NCI-H2196 (cell line): ENCODE data around the gene ARHGEF10L.
A peak's percentile ranks its signal among the peaks of the same experiment; 100 is the strongest.

ENCODE experiments used
- DNase-seq: peaks from one replicate; lab custom pipeline; 2025; ENCODE audit not compliant: unreplicated experiment; lab: John Stamatoyannopoulos, UW

Gene ARHGEF10L

DNA sequence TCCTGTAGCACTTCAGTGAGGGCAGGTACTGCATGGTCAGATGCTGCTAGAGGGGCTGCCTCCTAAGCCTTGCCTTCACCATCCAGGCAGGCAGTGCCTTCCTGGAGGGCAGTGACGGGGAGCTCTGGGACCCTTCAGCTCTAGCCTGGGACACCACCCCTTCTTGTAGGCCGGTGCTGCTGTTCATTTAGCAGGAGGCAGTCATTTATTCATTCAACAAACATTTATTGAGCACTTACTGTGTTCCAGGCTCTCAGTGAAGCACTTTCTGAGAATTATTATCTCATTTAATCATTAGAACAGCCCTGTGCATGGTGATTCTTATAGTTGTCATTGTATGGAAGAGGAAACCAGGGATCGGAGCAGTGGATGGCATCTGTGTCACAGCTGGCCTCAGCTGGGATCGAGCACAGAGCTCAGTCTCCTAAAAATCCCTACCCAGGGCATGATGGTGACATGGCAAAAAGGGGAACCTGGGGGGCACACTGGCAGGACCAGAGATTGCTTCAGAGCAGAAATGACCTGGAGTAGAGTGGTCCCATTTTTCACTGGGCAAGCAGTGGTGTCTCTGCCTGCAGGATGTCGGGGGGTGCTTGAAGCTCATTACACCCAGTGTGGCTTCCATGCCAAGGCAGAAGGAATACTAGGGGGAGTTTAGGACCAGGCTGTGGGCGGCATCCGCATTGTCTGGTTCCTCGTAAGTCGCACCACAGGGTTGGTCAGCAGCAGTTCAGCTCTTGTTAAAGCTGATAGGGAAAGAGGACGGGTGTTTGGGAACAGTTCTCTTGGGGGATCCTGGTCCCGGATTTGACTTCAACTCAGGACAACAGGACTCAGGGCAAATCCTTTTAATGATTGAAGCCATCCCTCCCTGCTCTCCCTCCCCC lies 28.8 kb downstream of the ARHGEF10L start:
- no peak for DNase-seq

DNA sequence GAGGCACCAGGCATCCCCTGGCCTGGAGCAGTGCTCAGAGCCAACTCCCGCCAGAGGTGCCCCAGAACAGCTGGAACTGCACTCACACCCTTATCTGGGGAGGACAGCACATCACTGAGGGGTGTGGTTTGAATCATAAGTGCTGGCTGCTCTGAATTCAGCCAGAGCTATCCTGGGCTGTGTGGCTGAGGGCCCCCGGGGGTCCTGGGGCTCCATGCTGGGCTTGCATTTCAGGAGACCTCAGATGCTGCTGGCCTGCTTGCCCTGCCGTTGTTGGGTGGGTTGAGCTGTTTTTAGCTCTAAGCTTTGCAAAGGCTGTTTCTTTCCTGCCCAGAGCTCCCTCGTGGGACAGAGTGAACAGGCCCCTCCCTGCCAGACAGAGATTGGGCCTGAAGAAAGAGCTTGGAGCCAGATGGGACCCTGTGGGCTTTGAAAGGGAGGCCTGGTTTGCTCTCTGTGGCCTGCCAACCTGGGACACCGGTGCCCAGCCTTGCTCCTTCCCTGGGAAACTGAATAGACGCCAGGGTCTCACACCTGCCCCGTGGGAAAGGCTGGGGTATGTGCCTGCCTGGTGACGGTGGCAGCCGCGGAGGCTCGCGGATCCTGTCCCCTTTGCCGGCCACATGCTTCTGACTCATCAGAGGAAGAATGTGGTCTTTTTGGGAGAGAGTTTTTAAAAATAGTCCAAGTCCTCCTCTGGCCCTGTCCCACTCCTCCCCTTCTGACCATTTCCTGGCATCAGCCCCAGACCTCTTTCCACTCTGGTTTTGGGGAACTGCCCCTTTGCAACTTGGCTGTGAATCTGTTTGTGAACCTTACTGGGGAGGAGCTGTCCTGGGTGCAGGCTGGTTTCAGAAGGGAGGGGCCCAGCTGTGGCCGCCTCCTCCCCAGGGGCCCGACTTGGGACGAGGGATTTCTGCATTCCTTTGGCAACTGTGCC lies 30.0 kb downstream of the ARHGEF10L start:
- DNase-seq: no peak

DNA sequence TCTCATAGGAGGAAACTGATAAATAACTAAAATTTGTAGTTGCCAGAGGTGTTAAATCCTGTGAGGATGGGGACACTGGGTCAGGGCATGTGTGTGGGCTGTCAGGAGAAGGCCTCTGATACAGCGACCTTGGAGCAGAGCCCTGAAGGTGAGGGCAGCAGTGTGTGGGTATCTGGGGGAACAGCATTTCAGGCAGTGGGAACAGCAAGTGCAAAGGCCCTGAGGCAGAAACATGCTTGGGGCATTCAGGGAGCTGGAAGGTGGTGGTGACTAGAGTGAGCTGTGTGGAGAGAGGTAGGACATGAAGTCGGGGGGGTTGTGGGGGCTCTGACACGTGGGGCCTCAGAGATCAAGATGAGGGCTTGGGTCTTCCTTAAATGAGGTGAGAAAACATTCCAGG lies 30.7 kb downstream of the ARHGEF10L start:
- DNase-seq: no peak

DNA sequence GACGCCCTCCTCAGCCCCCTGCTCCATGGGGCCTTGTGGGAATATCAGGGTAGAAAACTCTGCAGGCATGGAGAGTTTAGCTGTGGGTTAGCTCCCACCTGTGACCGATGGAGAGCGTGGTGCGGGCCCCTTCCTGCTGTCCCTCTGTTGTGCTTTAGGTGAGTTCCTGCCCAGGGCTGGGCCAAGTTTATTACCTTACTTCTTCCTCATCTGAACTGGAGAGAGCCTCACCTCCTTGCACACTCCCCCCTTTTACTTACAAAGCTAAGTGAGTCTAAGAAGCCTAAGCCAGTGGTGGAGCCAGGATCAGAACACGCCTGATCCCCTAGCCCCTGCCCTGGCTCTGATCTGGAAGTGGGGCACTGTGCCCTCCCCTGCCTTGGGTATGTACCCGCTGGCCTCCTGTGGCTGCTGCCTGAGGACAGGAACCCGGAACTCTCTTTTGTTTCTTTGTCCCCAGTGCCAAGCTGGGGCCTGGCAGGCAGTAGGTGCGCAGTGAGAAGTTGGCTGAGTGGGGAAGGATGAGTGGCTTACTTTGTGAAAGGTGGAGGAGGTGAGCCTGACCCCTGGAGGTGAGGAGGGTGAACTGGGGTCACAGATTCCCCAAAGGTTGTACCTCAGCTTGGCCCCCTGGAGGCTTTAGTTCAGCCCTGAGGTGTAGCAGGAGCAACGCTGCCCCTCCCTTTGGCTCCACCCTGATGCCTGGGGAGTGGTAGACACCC lies 32.9 kb downstream of the ARHGEF10L start:
- DNase-seq: no peak

DNA sequence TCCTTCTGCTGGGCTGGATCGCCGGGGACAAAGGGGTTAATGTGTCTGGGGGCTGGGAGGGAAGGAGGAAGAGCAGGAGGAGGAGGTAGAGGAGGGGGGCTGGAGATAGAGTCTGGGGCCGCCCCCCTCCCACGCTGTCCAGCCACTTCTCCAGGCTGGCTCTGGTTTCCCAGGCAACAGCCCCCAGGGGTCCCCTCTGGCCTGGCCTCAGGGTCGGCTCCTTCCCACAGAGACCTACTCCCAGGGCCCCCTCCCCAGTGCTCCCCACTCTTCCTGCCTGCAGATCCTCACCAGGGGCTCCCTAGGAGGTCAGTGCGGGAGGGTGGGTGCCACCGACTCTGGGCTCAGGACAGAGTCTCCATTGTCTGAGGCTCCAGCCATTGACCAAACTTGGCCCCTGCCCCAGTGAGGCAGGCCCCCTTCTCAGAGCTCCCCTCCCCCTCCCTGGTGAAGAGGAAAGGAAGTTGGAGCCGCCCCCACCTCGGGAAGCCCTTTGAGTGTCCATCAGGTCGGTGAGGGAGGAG lies 34.1 kb downstream of the ARHGEF10L start:
- no peak for DNase-seq

DNA sequence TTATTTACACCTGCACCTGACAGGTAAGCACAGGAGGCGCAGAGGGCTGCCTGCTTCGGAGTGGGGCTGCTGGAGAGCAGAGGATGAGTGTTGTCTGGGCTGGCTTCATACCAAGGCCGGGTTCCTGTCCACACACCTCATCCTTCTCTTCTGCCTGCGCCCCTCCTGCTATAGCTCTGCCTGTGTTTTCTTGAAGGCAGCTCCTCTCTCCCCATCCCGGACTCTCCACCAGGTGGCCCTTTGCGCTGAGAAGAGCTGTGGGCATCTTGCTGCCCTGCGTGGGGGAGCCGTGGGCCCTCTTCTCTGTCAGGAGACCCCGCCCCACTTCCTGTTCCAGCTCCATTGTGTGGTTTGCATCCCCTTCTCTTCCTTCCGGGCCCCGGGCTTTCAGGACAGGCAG lies 35.0 kb downstream of the ARHGEF10L start:
- DNase-seq: no peak

DNA sequence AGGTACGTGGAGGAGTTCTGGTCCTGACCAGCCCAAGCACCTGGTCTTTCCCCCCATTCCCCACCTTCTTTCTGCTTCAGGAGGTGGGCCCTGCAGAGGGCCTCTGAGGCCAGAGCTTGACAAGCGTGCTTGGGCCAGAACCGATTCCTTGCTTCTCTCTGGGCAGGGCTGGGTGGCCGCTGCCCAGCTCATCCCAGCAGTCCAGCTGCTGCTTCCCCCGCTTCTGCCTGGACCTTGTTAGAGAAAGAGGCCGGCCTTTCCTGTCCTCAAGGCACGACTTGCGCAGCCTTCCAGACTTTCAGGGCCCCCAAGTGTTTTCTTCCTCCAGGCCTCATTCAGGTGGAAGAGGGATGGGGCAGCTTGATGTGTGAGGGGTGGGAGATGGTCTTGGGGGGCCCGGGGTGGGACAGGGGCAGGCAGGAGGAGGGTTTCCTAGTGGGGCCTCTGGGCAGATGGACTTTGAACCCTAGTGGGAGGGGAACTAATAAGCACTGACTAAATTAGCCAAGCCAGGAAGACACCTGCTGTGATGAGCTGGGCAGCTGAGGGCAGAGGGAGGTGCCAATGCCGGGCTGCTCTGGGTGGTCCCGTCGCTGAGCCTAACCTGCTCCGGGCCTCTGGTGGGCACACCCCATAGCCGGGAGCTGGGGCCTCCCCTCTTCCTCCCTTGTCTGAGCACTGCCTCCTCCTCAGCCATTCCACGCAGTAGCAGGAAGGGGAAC lies 36.5 kb downstream of the ARHGEF10L start:
- no peak for DNase-seq

DNA sequence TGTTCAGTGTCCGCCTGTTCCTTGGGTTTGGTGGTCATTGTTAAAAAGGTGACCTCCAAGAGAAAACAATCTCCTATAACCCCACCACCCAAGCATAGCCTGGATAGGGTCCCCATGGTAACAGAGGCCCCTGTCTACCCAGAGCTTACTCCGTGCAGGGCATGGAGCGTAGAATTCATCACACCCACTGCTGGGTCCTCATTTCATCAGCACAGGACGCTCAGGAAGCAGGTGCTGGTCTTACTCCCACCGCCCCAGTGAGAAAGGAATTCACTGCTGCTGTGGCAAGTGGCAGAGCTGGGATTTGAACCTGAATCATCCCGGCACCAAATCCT lies 37.0 kb downstream of the ARHGEF10L start:
- DNase-seq: no peak

DNA sequence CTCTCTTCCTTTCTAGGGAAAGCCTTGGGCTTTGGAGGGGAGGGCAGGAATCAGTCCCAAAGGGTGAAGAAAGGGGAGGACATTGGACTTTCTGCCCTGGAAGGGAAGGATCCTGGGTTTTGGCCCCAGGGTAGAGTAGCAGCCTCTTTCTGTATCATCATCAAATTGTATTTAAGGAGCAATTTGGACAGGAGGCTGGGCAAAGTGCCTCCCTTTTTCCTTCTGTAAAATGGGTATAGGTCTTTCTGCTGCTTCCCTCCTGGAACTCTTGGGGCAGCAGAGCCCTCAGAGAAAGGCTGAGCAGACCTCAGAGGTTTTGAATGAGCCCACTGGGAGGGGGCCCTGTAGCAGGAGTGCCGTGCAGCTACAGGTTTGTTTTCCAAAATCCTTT lies 38.4 kb downstream of the ARHGEF10L start:
- DNase-seq: no peak

DNA sequence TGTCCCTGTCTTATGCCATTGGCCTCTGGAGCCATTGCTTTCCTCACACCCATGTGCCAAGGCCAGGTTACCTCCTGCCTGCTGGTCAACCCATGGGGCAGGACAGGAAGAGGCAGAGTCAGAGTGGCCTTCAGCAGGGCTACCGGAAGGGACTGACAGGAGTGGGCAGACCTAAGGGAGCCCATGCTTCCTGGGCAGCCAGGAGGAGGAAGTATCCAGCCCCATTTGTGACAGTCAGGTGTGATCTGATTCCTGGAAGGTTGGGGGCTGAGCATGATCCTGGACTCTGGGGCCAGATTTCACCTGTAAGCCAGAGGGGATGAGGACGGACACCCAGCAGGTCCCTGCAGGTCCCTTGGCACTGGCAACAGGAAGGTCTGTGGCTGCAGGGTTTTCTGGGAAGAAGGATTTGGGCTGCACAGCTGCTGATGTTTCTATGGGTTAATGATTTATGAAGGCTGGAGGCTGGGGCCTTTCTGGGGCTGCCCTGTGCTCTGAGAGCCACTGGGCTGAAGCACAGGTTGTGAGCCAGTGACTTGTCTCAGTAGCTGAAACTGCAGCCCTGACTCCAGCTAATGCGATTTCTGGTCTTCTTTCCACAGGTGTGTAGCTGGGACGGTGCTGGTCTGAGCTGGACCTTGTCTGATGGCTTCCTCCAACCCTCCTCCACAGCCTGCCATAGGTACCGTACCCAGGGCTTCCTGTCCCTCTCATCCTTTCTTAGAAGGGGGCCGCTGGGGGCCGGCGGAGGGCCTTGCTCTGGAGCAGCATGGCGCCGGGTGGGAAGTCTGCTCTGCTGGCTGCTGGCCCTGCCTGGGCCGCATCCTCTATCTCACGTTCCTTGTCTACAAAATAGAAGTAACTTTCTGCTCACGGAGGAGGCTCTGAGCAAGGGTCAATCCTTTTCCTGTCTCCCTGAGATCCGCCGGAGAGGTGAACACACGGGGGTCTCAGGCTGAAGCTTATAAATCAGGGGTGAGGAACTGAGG lies 40.7 kb downstream of the ARHGEF10L start:
- DNase-seq: no peak

DNA sequence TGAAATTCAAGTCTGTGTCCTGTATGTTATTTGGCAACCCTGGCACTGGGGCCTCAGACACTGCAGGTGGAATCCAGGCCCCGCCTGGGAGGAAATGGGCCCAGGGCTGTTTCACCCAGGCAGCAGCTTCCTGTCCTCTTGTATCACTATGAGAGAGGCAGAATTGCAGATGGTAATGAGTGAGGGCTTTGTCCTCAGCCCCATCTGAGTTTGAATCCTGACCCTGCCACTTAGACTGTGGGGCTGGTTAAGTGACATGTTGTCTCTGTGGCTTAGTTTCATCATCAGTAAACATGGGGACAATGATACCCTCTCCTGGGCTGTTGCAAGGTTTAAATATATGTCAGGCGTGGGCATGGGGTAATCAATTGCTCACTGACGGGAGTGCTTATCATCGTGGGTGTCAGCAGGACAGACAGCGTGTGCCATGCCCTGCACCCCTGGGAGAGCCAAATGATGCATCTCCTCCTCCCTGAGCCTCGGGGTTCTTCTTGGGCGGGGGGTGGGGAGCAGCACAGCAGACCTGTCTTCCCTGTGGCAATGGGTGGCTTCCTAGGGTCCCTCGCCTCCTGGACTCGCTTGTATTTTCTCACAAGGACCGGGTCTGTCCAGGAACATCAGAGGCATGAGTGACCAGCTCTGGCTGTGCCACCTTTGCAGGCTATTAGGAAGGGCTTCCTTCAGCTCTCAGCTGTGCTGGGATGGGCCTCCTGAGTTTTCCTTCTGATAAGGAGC lies 42.1 kb downstream of the ARHGEF10L start:
- peak; percentile 37 for DNase-seq

DNA sequence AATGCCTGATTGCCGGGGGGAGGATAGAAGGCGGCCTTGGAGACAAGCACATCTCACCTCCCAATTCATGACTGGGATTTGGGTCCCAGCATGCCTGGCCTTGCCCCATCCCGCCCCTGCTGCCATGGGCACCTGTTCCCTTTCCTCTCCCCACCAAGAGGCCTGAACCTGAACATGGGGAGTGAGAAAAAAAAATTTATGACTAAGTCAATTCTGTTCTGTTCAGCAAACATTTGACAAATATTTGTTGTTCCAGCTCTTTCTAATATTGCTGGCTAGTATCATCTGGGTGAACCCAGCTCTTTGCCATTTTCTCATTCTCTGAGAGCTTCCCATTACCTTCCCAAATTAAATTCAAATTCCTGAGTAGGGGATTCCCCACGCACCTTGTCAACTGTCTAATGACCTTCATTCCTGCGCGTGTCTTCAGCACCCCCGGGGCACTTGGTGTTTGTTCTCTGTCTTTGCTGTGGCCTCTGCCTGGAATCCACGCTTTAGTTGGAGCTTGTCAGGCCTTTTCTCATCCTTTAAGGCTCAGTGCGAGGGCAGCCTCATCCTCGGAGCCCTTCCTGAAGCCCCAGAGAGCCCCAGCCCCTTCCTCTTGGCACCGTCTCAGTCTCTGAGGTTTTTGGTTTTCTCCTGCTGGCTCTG lies 42.8 kb downstream of the ARHGEF10L start:
- DNase-seq: no peak

DNA sequence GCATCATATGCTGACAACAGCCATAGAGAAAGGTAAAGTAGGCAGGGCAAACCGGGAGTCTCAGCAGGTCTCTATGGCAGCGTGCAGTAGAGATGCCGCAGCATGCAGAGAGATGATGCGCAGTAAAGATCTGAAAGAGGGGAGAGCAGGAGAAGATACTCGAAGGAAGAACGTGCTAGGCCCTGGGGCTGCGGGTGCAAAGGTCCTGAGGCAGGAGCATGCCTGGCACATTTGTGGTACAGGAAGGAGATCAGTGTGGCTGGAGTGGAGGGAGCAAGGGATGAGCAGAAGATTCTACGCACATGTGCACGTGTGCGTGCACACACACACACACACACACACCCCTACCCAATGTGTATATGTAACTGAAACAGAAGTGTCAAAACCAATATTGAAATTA lies 45.0 kb downstream of the ARHGEF10L start:
- no peak for DNase-seq

DNA sequence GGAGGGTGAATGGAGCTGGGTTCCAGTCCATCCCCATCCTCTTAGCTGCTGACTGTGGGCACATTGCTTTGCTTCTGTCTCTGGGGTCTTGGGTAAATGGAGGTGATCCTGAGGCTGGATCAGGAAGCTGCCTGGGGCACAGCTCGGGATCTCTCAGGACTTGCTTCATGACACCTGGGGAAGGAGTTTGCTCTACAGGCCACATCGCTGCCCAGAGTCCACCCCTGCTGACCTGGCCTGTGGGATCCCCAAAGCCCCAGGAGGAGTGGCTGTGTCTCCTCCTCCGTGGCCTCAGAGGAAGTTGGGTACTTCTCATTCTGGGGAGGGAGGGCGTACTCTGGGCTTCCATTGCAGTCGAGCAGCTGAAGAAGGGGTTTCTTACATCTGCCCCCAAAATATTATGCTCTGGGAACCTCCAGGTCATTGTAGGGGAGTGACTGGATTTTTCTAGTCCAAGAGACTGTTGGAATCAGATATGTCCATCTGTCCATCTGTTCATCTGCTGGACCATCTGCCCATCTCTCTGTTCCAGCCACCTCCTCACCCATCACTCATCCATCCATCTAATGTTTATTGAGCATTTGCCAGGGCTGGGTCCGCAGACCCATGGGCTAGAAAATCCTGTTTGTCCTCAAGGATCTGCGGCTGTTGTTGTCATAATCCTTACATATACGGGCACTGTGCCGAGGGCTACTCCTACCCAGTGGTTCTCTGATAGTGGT lies 45.9 kb downstream of the ARHGEF10L start:
- DNase-seq: no peak

DNA sequence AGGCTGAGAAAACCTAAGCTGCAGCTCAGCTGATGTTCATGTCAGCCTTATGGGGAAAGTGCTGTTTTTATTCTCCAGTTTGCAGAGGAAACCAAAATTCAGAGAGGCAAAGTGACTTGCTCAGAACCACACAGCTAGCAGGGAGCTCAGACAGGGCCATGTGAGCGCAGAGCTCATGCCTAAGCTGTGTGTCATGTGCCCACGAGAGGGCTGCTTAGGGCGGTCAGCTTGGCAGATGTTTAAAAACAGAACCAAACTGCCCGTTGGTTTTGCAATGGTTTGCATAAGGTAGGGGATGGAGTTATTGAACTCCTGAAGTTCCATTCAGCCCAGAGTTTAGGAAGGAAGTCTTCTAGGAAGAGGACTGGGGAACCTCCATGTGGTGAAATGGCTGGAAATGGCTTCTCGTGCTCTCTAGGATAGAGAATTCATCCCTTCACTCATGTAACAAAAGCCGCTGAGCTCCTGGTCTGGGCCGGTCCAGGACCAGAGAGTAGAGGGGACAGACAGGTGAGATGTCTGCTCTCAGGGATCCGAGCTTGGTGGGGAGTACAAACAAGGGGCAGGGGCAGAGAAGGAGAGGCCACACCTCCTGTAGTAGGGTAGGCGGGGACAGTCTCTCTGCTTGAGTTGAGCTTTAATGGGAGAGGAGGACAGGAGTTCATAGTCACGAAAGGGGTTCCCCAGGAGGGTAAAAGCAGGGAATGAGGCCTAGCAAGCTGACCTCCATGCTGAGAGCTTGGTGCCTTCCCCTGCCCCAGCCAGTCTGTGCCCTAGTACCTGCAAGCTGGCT lies 46.9 kb downstream of the ARHGEF10L start:
- DNase-seq: no peak

DNA sequence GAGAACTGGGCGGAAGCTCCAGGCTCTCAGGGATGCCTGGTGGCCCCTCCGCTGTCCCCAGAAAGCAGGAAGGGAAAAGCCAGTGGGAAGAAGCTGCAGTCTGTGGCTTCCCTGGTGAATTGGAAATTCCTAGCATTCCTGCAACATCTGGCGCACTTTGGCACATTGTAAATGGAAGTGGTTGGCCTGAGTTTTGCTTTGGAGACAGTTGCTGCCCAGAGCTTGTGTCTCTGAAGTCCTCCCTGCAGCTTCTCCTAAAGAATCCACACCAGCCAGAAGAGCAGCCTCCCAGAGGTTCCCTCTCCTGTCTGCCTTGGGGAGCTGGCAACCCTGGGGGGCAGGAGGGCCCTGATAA lies 48.2 kb downstream of the ARHGEF10L start:
- no peak for DNase-seq
